SK-N-SH treated with all-trans-retinoic acid at 6 μM for 48 hours (cell line): ENCODE results near the gene XRCC3.

ENCODE experiments used
- CSDC2 ChIP-seq: fragments of 250-450 bp; sonication (Bioruptor Pico); IDR thresholded peaks from 2 replicates; pipeline ENCODE4 v1.5.0; 2020; ENCODE audit warnings: mild to moderate bottlenecking, moderate library complexity
- GLIS3 ChIP-seq: fragments of 250-450 bp; sonication (Bioruptor Pico); IDR thresholded peaks from 2 replicates; pipeline ENCODE4 v1.5.0; 2020; ENCODE audit warnings: mild to moderate bottlenecking, moderate library complexity
- RARB ChIP-seq: fragments of 250-450 bp; sonication (Bioruptor Pico); IDR thresholded peaks from 2 replicates; pipeline ENCODE4 v1.8.0; 2021; ENCODE audit warnings: mild to moderate bottlenecking, moderate library complexity
- SNAI2 ChIP-seq: fragments of 250-450 bp; sonication (Bioruptor Pico); IDR thresholded peaks from 2 replicates; pipeline ENCODE4 v1.5.0; 2020; ENCODE audit warnings: mild to moderate bottlenecking, moderate library complexity

XRCC3 gene

DNA sequence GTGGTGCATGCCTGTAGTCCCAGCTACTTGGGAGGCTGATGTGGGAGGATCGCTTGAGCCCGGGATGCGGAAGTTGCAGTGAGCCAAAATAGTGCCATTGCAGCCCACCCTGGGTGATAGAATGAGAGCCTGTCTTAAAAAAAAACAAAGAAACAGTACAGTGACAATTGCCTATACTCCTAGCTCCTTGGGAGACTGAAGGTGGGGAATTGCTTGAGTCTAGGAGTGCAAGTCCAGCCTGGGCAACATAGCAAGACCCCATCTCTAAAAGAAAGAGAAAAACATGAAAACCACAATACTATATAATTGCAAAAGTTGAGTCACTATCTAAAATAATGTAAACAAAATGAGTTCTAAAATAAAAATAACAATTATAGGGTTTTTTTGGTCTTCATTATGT is 66.2 kb downstream of the XRCC3 start (continued):
- TF ChIP-seq GLIS3 (CRISPR knock-in tag) (no peak), SNAI2 (no peak), RARB (CRISPR knock-in tag) (no peak), CSDC2 (CRISPR knock-in tag) (no peak)
